SK-MEL-5 (cell line): Measurements from ENCODE around the gene KIF21A. TPM values are rescaled to one million over a fixed set of nuclear protein-coding genes. Genes with fewer than 3 reads are reported as not detected.
A peak's percentile ranks its signal among the peaks of the same experiment; 100 is the strongest.
"Not testable (repeated sequence)": the region's sequence is repeated elsewhere in the genome, so short reads cannot be mapped to it uniquely, and the experiment has no call there.

ENCODE experiments used
- DNase-seq: peaks from one replicate; pipeline ENCODE4 v3.0.0-alpha.2; 2016; ENCODE audit warnings: low read depth, low spot score
- in situ Hi-C: cut with HindIII; loops from 2 replicates; pipeline ENCODE4 v1.10.0; 2016; ENCODE audit warnings: low sequenced_read_pairs, high pct_unique_total_duplicates, low pct_unique_long_range_greater_than_20kb
- polyA plus RNA-seq, 2 experiments: library from polyadenylated mRNA; depleted of rRNA; stranded (reverse); fragments of >200 nt; gene quantifications; 2 replicates each; pipeline ENCODE4 v1.2.3, GENCODE V29; 2015
- total RNA-seq: library from RNA; depleted of rRNA; stranded (reverse); fragments of >200 nt; shearing (Covaris generic); gene quantifications from 2 replicates; pipeline ENCODE4 v1.2.3, GENCODE V29; 2014; rRNA removed

KIF21A gene, protein sequence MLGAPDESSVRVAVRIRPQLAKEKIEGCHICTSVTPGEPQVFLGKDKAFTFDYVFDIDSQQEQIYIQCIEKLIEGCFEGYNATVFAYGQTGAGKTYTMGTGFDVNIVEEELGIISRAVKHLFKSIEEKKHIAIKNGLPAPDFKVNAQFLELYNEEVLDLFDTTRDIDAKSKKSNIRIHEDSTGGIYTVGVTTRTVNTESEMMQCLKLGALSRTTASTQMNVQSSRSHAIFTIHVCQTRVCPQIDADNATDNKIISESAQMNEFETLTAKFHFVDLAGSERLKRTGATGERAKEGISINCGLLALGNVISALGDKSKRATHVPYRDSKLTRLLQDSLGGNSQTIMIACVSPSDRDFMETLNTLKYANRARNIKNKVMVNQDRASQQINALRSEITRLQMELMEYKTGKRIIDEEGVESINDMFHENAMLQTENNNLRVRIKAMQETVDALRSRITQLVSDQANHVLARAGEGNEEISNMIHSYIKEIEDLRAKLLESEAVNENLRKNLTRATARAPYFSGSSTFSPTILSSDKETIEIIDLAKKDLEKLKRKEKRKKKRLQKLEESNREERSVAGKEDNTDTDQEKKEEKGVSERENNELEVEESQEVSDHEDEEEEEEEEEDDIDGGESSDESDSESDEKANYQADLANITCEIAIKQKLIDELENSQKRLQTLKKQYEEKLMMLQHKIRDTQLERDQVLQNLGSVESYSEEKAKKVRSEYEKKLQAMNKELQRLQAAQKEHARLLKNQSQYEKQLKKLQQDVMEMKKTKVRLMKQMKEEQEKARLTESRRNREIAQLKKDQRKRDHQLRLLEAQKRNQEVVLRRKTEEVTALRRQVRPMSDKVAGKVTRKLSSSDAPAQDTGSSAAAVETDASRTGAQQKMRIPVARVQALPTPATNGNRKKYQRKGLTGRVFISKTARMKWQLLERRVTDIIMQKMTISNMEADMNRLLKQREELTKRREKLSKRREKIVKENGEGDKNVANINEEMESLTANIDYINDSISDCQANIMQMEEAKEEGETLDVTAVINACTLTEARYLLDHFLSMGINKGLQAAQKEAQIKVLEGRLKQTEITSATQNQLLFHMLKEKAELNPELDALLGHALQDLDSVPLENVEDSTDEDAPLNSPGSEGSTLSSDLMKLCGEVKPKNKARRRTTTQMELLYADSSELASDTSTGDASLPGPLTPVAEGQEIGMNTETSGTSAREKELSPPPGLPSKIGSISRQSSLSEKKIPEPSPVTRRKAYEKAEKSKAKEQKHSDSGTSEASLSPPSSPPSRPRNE (N-terminal part only)
- 20.2 and 20.8 TPM in 2 replicates for total RNA-seq
- polyA plus RNA-seq (2015; cell fraction: cytosol; rRNA removed), result 11.6 and 15.2 TPM in 2 replicates
- polyA plus RNA-seq (2015; cell fraction: nucleus; rRNA removed), result 25.3 and 26.2 TPM in 2 replicates

DNA sequence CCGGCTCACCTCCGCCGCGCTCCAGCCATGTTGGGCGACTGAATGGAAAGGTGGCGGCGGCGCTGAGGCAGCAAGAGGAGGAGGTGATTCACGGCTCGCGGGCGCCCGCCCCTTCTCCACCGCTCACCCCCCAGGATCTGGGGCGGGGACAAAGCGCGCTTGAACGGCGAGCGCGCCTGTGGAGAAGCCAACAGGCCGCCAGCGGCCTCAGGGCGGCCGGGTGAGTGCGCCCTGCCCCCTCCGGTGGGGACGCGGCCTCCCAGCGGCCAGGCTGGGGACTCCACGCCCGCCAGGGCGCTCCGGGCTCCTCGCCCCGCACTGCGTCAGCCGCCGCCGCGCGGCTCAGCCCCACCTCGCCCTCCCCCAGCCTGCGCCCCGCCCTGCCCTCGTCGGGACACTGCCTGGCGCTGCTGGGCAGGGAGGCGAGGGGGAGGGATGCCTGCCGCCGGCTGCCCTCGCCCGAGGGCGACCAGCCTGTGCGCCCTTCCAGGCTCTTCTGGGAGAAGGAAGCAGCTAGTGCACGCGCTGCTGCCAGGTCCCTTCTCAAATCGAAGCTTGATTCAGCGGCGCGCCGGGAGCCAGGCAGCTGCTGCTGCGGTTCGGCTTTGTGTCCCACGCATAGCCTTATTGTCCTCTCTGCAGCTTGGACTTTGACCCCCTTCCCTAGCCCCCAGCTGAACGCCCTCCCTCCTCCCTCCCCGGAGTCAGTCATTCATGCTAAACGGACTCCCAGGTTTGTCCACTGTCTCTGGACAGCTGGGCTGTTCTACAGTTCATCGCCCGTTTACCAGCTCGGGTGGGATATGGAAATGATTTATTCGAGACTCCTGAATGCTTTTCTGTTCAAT, at the start of gene KIF21A:
TSS of gene KIF21A (minus strand) at position 40 of the 848 bp plus-strand sequence. CDS start 150 bp downstream, outside the sequence.
- in situ Hi-C loops, result no loop called here
- DNase-seq, result peak; percentile 92

DNA sequence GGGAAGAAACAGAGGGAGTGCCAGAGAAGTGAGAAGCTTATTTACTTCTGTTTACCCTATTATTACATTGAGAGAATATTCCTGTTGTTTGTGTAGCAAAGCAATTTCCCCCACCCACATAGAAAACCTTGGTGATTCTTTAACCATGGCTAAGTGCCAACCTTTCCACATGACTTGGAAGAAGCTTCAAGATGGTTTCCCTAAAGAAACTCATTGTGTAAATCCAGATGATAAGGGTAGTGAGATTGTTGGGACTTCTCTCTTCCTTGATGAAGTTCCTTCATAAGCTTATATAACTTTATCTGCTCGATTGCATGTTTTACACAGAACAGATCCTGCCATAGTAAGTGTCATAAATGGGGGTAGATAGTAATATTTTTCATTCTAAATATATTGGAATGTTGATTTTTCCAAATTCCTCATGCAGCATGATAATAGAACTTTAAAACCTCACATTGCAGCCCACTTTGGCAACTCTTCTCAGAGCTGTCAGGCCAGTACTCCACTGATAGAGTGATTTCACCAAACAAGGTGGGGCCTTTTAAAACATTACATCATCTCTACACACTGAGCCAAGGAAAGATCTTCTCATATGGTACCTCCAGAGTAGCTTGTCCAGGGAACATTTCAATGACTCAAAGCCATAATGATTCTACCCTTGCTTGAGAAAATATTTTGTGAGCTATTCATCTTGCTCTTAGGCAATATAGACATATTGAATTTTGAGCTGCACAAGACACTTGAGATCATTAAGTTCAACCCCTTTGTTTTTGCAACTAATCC, 47.8 kb upstream of the KIF21A start:
- DNase-seq, result peak; percentile 33
- in situ Hi-C loops, result no loop called here

DNA sequence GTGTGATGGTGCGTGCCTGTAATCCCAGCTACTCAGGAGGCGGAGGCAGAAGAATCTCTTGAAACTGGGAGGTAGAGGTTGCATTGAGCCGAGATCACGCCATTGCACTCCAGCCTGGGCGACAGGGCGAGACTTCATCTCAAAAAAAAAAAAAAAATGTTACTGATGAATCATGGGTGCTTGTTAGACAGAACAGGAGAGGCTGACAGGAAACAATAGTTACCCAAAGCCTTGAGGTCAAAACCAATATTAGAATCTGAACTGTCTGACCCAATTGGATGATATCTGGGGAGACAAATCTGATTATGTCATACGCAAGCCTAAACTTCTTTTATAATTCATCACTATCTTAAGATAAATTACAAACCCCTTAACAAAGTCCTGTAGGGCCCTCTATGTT, 40.7 kb upstream of the KIF21A start:
- in situ Hi-C loops, result no loop called here

GRCh38 chr12:39483042-39483441, 40.1 kb upstream of the KIF21A start:
- no peak for DNase-seq
- in situ Hi-C loops, result no loop called here

More for the DNA sequence above, 40.7 kb upstream of the KIF21A start:
- no peak for DNase-seq

DNA sequence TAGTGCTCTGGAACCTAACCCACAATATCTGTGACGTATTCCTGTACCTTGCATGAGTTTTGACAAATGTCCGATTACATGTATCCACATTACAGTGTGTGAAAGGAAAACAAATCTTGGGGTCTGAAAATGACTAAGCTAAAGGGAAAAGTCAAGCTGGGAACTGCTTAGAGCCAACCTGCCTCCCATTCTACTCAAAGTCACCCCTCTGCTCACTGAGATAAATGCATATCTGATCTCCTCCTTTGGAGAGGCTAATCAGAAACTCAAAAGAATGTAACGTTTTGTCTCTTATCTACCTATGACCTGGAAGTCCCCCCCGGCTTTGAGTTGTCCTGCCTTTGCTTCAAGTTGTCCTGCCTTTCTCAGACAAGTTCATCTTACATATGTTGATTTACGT, 34.0 kb upstream of the KIF21A start:
- in situ Hi-C loops, result no loop called here
- no peak for DNase-seq

DNA sequence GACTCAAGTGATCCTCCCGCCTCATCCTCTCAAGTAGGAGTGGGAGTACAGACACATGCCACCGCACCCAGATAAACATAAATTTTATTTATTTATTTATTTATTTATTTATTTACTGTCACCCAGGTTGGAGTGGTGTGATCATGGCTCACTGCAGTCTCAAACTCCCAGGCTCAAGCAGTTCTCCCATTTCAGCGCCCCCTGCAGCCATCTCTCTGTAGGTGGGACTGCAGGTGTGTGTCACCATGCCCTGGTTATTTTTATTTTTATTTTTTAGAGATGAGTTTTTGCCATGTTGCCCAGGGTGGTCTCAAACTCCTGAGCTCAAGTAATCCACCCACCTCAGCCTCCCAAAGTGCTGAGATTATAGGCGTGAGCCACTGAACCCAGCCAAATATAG, 33.2 kb upstream of the KIF21A start:
- no peak for DNase-seq
- in situ Hi-C loops, result no loop called here

GRCh38 chr12:39475136-39475535, 32.2 kb upstream of the KIF21A start:
- DNase-seq, in situ Hi-C loops: not testable (repeated sequence)

DNA sequence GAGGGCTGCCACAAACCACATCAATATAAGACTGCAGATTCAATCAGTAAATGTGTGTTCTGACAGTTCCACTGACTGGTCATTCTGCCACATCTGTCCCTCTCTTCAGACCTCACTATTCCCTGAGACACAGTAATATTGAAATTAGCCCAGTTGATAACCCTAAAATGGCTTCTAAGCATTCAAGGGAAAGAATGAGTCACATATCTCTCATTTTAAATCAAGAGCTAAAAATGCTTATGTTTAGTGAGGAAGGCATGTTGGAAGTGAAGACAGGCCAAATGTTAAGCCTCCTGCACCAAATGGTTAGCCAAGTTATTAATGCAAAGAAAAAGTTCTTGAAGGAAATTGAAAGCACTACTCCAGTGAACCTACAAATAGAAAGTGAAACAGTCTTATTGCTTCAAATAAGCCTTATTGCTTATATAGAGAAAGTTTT, 24.5 kb upstream of the KIF21A start:
- no peak for DNase-seq
- in situ Hi-C loops, result no loop called here

DNA sequence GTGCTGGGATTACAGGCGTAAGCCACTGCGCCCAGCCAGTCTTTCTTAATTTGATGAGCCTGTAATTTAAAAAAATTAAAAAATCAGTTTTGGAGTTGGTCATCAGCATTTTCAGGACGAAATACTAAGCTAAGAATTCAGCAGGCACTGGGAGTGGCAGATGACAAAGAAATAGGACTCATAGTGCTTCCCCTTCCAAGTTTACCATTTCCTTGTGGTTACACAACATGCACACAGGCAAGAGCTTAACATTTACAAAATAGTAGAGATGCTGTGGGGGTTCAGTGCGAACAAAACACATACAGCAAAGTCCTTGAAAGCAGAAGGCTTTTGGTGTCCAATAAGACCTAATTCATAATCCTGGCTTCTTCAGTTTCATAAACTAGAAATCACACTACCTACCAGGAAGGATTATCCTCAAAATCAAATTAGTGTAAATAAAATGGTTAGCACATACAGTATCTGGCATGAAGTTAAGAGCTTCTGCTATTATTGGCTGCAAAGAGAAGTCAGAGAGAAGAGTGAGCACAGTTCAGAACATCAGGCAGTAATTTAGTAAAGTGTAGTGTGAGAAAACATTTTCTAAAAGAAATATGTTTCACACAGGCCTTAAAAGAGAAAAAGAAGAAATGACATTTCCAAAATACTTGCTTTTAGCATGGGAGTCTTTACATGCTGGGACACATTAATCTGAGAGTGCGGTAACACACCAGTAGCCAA, 22.2 kb upstream of the KIF21A start:
- in situ Hi-C loops, result no loop called here
- no peak for DNase-seq

DNA sequence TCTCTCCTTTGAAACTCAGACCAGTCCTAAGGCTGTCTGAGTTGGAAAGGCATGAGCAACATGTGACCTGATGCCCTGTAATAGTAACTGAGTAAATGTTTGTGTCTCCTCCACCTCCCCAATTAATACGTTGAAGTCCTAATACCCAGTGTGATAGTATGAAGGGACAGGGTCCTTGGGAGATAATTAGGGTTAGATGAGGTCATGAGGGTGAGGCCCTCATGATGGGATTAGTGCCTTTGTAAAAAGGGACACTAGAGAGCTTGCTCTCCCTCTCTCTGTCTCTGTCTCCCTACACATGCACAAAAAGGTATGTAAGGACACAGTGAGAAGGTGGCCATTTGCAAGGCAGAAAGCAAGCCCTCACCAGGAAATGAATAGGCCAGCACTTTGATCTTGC, 18.1 kb upstream of the KIF21A start:
- DNase-seq, result no peak
- in situ Hi-C loops, result no loop called here

- peak; percentile 28 for DNase-seq
- in situ Hi-C loops, result no loop called here
These were observed 16.1 kb upstream of the KIF21A start for GRCh38 chr12:39459027-39459434.

DNA sequence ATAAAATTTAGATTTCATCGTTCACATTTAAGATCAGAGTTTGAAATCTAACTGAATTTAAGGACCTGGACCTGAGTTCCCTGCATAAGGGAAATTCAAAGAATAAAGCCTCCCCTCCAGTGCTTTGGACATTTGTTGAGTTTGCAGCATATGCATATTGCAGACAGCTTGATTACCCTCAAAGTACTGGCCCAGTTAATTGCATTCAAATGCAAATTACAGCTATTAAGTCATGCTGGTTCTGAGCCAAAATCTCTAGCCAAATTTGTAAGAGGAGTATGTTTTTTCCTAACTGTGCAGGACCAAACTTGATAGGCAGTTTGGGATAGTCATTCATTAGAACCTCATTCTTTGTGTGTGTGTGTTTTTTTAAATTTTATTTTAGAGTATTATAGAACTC, 9.1 kb upstream of the KIF21A start:
- in situ Hi-C loops, result no loop called here
- no peak for DNase-seq

DNA sequence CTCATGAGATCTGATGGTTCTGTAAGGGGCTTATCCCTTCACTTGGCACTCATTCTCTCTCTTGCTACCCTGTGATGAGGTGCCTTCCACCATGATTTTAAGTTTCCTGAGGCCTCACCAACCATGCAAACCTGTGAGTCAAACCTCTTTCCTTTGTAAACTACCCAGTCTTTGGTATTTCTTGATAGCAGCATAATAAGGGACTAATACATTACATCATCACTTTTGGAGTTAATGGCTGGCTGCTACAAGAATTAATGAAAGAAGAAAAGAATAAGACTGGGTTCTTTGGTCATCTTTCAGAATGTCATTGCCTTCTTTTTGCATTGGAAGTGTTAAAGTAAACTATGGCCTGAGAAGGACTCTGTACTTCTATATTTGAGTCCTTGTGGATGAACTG, 5.1 kb upstream of the KIF21A start:
- in situ Hi-C loops, result no loop called here
- no peak for DNase-seq

GRCh38 chr12:39443929-39444209, 949 bp upstream of the KIF21A start:
- peak; percentile 49 for DNase-seq
- in situ Hi-C loops, result no loop called here

GRCh38 chr12:39442831-39443080, 164 bp downstream of the KIF21A start:
- in situ Hi-C loops, result no loop called here
- no peak for DNase-seq
